Psoas muscle (tissue), 8 donors: ENCODE results near the gene FAT2. TPM values are rescaled to one million over a fixed set of nuclear protein-coding genes. Genes with fewer than 3 reads are reported as not detected.
"Not testable (repeated sequence)": the region's sequence is repeated elsewhere in the genome, so short reads cannot be mapped to it uniquely, and the experiment has no call there.

Experiments used
- ATAC-seq, 4 donors: fragments of 200-7000 bp; cut with Tn5 transposase; one replicate each; pipeline ENCODE4 v1.9.1; 2020; ENCODE audit warnings: moderate library complexity in 3 of 4, mild to moderate bottlenecking in 2 of 4
- DNase-seq, 2 donors: peaks; one replicate each; pipeline ENCODE4 v3.0.0-alpha.2; 2020
- H3K27ac ChIP-seq: fragments of 200-600 bp; one replicate; pipeline ENCODE4 v1.8.0; 2022
- H3K27me3 ChIP-seq, 3 donors: fragments of 200-600 bp in 1 of 3; one replicate each; pipeline versions ENCODE4 v1.6.1 to v1.8.0; 2013 to 2022; ENCODE audit warnings: low read length in 2 of 3, mild to moderate bottlenecking in 2 of 3, moderate library complexity in 1 of 3; ENCODE audit not compliant: insufficient read depth in 3 of 3
- H3K36me3 ChIP-seq, 2 donors: fragments of 200-600 bp in 1 of 2; one replicate each; pipeline versions ENCODE4 v1.6.1 to v1.8.0; 2013 to 2022; ENCODE audit warnings: low read depth in 1 of 2, mild to moderate bottlenecking in 1 of 2, moderate library complexity in 1 of 2; ENCODE audit not compliant: insufficient read depth in 1 of 2
- H3K4me1 ChIP-seq: fragments of 200-600 bp; one replicate; pipeline ENCODE4 v1.8.0; 2022
- H3K4me3 ChIP-seq: fragments of 200-600 bp; one replicate; pipeline ENCODE4 v1.8.0; 2022; ENCODE audit warnings: mild to moderate bottlenecking
- H3K9me3 ChIP-seq: fragments of 200-600 bp; one replicate; pipeline ENCODE4 v1.8.0; 2022
- CTCF ChIP-seq: fragments of 200-600 bp; IDR thresholded peaks from one replicate; pipeline ENCODE4 v1.8.0; 2022; ENCODE audit warnings: antibody characterized with exemption
- WGBS, 3 donors: extraction: QIAGEN DNeasy Blood & Tissue Kit; methylation state at CpG; one replicate each; pipeline versions ENCODE4 v1.1.6 to v1.1.7; 2013; 5-methylcytosine and 5-hydroxymethylcytosine counted together
- intact Hi-C, 2 donors: fragments of 100-400 bp; cut with DNase I; formaldehyde crosslinking; loops; one replicate each; pipeline versions ENCODE4 v1.11.0 to v1.14.2; 2022
- polyA plus RNA-seq, 3 donors: library from polyadenylated mRNA; stranded (reverse); fragments of 200-250 nt; gene quantifications; one replicate each; pipeline ENCODE4 v1.2.3, GENCODE V29; 2013
- total RNA-seq, 4 donors: library from RNA; stranded (reverse); fragmentation: NEBNext Ultra II Directional in 2 of 4; extraction: Animal tissue kit (Norgen Biotek cat#: 25700) in 2 of 4; gene quantifications; one replicate each; pipeline versions ENCODE4 v1.2.1 to v1.2.4, GENCODE V29; 2021 to 2023
- donor health status: healthy with polysubstance abuse.
- donor health status: DM: no; HTN: no; CAD: no; lungs with moderate emphysema.
- donor health status: Bipolar disorder and iron deficiency.
- donor health status: healthy.
- donor health status: DM: yes; HTN: yes; CAD: no.
- donor health status: DM: no; HTN: no; CAD: no.
- donor health status: DM: no; HTN: no; CAD: no.
- donor health status: DM: yes; HTN: yes; CAD: no.

The FAT2 gene
- total and polyA plus RNA-seq, 7 donors, result 0.01 to 0.03 (median 0.02) TPM; not detected in 3

- ATAC-seq, result peak in 3 of 4 donors; percentile 14 to 21 (median 19)
- 45 to 57% (median 53%) methylated on average over 6 of the region's 6 CpGs for WGBS, 3 donors
- H3K36me3 ChIP-seq, result no peaks in the 10 kb centered on the region
- H3K4me1 ChIP-seq, result peaks cover 8% of the 10 kb centered on the region
- H3K4me3 ChIP-seq, result no peak overlapping the region
- TF ChIP-seq CTCF, result no peak
- intact Hi-C loops, result no loop called here
- no peak for DNase-seq
- H3K9me3 ChIP-seq, result no peaks in the 10 kb centered on the region
- no peaks in the 10 kb centered on the region for H3K27me3 ChIP-seq
- H3K27ac ChIP-seq, result no peak overlapping the region
Observed at GRCh38 chr5:151581812-151582583, 9.1 kb downstream of the FAT2 start.

- Histone ChIP-seq H3K4me3 (no peak overlapping the region), H3K36me3 (no peaks in the 10 kb centered on the region), H3K9me3 (no peaks in the 10 kb centered on the region), H3K27me3 (no peaks in the 10 kb centered on the region), H3K27ac (no peak overlapping the region), H3K4me1 (peaks cover 5% of the 10 kb centered on the region)
- intact Hi-C loops, result no loop called here
- WGBS, 3 donors, result 70 to 89% (median 87%) methylated on average over 4 of the region's 4 CpGs
- ATAC-seq, result no peak
- no peak for DNase-seq
- no peak for TF ChIP-seq CTCF
Observed at GRCh38 chr5:151581347-151581746, 9.8 kb downstream of the FAT2 start.

GRCh38 chr5:151580858-151581257 is 10.3 kb downstream of the FAT2 start:
- no peak for DNase-seq
- Histone ChIP-seq H3K4me3 (no peak overlapping the region), H3K27ac (no peak overlapping the region), H3K36me3 (no peaks in the 10 kb centered on the region), H3K4me1 (peaks cover 3% of the 10 kb centered on the region), H3K9me3 (no peaks in the 10 kb centered on the region), H3K27me3 (no peaks in the 10 kb centered on the region)
- intact Hi-C loops, result no loop called here
- TF ChIP-seq CTCF, result no peak
- ATAC-seq, result no peak
- 78 to 90% (median 81%) methylated on average over 6 of the region's 6 CpGs for WGBS, 3 donors

- no peak for ATAC-seq
- H3K27me3 ChIP-seq, result no peaks in the 10 kb centered on the region
- no peak overlapping the region for H3K4me3 ChIP-seq
- no peak for TF ChIP-seq CTCF
- H3K27ac ChIP-seq, result no peak overlapping the region
- peaks cover 3% of the 10 kb centered on the region for H3K4me1 ChIP-seq
- WGBS, 3 donors, result 83 to 85% (median 84%) methylated on average over 9 of the region's 9 CpGs
- H3K36me3 ChIP-seq, result no peaks in the 10 kb centered on the region
- intact Hi-C loops, result no loop called here
- H3K9me3 ChIP-seq, result no peaks in the 10 kb centered on the region
- no peak for DNase-seq
Observed at GRCh38 chr5:151580239-151580638, 10.9 kb downstream of the FAT2 start.

GRCh38 chr5:151579146-151579545 is 12.0 kb downstream of the FAT2 start:
- H3K4me1 ChIP-seq, ATAC-seq, intact Hi-C loops, H3K27ac ChIP-seq, DNase-seq, H3K4me3 ChIP-seq, H3K27me3 ChIP-seq, H3K9me3 ChIP-seq, H3K36me3 ChIP-seq: not testable (repeated sequence)
- 81 to 94% (median 87%) methylated on average over 1 of the region's 1 CpG for WGBS, 3 donors
